Mesodermal cell (in vitro differentiated cells): ENCODE measurements around the gene DICER1.

ENCODE experiments used
- H3K27ac ChIP-seq: 2 replicates; pipeline ENCODE4 v1.7.0; 2013; ENCODE audit warnings: mild to moderate bottlenecking, low read depth, low read length, moderate library complexity; ENCODE audit not compliant: severe bottlenecking
- H3K36me3 ChIP-seq: 2 replicates; pipeline ENCODE4 v1.7.1; 2013; ENCODE audit warnings: mild to moderate bottlenecking, low read length, moderate library complexity; ENCODE audit not compliant: control insufficient read depth, insufficient read depth
- H3K4me1 ChIP-seq: one replicate; pipeline ENCODE4 v1.7.1; 2013; ENCODE audit warnings: mild to moderate bottlenecking, low read length; ENCODE audit not compliant: insufficient read depth, control insufficient read depth, poor library complexity, severe bottlenecking
- H3K4me3 ChIP-seq: 2 replicates; pipeline ENCODE4 v1.7.0; 2013; ENCODE audit warnings: low read length, control low read depth, mild to moderate bottlenecking; ENCODE audit not compliant: insufficient read depth, poor library complexity, severe bottlenecking; ENCODE audit errors: extremely low read depth
- H3K9me3 ChIP-seq: 2 replicates; pipeline ENCODE4 v1.7.1; 2013; ENCODE audit warnings: mild to moderate bottlenecking, low read length, moderate library complexity; ENCODE audit not compliant: control insufficient read depth
- WGBS, 2 experiments: methylation state at CpG; one replicate each; pipeline ENCODE4 v1.1.5; 2013; ENCODE audit warnings: missing lambda C conversion rate in 2 of 2; ENCODE audit not compliant: insufficient coverage in 2 of 2; 5-methylcytosine and 5-hydroxymethylcytosine counted together

Gene DICER1

DNA sequence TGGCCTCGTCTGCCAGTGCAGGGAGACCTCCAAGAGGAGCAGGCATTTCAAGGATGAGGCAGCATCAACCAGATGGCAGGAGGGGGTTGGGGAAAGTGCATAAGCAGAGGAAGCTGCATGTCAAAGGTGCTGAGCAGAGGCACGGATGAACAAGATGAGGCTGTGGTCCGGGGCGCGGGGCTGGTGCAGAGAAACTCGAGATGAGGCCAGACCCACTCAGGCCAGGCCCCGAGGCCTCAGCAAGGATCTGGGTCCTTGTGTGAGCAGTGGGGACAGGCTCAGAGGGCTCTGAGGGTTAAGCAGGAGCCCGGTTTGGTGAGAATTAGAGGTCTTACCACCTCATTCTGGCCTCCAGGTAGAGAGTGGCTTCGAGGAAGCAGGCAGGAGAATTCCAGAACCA is 98.8 kb downstream of the DICER1 start:
- no peaks in the 10 kb centered on the region for H3K9me3 ChIP-seq
- H3K4me3 ChIP-seq = no peak overlapping the region
- no peaks in the 10 kb centered on the region for H3K36me3 ChIP-seq
- H3K4me1 ChIP-seq = no peaks in the 10 kb centered on the region
- WGBS, 2 experiments = 79 to 82% methylated on average over 7 to 9 of the region's 9 CpGs
- H3K27ac ChIP-seq = no peak overlapping the region

DNA sequence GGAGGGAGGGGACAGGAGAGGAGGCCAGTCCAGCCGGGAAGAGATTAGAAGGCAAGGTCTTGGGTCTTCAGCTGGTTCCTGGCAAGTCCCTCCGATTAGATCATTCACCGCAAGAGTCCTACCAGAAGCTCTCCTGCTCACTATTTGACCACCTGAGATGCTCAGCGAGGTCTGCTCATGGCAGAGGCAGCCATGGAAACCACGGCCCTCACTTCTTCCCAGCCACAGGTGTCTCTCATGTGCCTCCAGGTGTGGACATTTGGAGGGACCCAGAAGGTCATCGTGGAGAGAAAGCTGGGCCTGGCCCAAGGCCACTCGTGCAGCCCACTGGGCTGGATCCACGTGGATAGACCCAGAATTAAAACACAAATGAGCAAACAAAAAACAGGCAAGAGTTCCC is 99.5 kb downstream of the DICER1 start:
- 75 to 78% methylated on average over 6 to 7 of the region's 8 CpGs for WGBS, 2 experiments
- Histone ChIP-seq H3K27ac (no peak overlapping the region), H3K4me1 (no peaks in the 10 kb centered on the region), H3K9me3 (no peaks in the 10 kb centered on the region), H3K36me3 (no peaks in the 10 kb centered on the region), H3K4me3 (no peak overlapping the region)

DNA sequence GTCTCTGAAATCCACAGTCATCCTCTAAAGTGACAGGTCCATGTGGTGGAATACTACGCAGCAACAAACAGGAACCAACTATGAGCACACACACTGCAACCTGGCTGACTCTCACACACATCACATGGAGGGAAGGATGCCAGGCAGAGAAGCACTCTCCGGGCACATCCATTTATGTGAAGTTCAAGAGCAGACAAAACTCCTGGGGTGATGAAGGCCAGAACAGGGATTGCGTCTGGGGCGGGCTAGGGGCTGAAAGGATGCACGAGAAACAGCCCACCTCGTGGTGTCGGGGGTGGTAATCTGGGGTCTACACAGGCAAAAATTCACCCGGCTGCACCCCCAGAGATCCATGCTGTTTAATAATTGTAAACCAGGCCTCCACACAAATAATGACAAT is 100.2 kb downstream of the DICER1 start:
- Histone ChIP-seq H3K4me3 (no peak overlapping the region), H3K27ac (no peak overlapping the region), H3K9me3 (no peaks in the 10 kb centered on the region), H3K36me3 (no peaks in the 10 kb centered on the region), H3K4me1 (no peaks in the 10 kb centered on the region)
- 74 to 79% methylated on average over 6 to 7 of the region's 8 CpGs for WGBS, 2 experiments

DNA sequence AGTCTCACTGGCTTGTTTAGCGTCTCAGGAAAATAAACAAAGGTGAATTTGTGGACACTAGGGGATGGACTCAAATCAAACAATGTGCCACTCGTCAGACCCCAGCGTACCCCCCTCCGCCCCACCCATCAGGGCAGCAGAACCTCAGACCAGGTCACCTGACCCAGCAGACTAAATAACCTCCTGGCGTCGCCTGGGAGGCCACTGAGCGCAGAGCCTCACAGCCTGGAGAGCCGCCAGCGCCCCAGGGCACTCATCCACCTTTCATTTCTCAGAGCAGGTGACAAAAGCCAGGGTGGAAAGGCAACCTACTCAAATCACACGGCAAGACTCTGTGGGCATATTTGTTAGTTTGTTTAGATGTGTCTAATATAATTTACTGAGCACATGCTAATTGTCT is 100.9 kb downstream of the DICER1 start:
- Histone ChIP-seq H3K4me1 (no peaks in the 10 kb centered on the region), H3K9me3 (no peaks in the 10 kb centered on the region), H3K36me3 (no peaks in the 10 kb centered on the region), H3K27ac (no peak overlapping the region), H3K4me3 (no peak overlapping the region)
- 84 to 86% methylated on average over 4 to 6 of the region's 10 CpGs for WGBS, 2 experiments

DNA sequence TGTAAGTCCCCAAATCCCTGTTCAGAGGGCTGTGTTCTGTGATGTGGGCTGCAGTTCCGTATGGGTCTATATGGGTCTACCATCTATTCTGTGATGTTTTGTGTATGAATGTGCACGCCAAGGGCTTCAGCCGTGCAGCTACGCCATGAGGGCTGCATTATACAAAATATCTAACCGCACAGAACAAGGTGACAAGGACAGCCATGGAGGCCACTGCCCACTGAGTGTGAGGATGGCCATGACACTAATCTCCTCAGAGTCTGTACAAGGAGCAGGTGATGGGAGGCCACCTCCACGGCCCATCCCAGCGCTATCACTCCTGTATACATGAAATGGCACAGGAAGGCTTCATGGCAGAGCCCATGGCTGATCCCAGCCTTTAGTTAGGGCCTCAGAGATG is 102.0 kb downstream of the DICER1 start:
- H3K36me3 ChIP-seq = no peaks in the 10 kb centered on the region
- H3K4me1 ChIP-seq = no peaks in the 10 kb centered on the region
- no peaks in the 10 kb centered on the region for H3K9me3 ChIP-seq
- WGBS, 2 experiments = 86 to 93% methylated on average over 4 to 7 of the region's 7 CpGs
- no peak overlapping the region for H3K27ac ChIP-seq
- no peak overlapping the region for H3K4me3 ChIP-seq

DNA sequence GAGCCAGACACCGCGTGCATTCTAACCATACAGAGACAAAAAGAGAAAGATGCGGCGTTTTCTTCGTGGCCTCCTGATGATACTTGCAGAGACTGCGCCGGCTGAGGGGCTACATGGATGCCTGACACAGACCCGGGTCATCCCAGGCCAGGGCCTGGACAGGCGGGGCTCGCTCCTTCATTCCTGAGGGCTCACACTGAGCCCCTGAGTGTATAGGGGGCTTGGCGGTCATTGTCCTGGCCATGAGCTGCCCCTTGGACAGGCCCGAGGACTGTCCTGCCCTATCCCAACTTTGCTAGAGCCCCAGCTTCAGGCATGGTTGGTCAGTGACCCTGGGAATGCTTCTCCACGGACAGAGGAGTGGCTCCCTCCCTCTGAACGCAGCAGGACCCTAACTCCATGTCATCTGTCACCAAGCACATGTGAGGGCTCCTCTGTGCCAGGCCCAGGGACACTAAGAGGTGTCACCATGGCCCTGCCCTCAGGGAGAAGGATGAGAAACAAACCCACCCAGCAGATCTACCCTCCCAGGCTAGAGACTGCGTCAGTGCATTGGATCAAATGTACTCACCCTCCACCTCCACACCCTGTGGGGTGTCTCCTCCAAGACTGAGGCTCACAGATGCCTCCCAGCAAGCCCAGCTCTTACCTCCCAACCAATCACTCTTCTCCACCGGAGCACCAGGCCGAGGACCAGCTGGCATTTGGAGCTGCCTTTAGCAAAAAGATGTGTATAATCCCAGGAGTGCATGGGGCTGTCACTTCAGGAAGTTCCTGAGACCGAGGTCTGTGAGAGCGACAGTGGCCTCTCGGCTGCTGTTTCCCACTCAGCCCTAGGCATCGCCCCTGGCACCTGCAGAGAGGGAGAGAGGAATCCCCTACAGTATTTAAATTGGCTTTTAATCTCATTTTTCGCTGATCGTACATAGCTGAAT is 102.7 kb downstream of the DICER1 start:
- Histone ChIP-seq H3K4me3 (no peak overlapping the region), H3K9me3 (no peaks in the 10 kb centered on the region), H3K4me1 (no peaks in the 10 kb centered on the region), H3K27ac (no peak overlapping the region), H3K36me3 (no peaks in the 10 kb centered on the region)
- 87 to 91% methylated on average over 18 to 20 of the region's 23 CpGs for WGBS, 2 experiments

DNA sequence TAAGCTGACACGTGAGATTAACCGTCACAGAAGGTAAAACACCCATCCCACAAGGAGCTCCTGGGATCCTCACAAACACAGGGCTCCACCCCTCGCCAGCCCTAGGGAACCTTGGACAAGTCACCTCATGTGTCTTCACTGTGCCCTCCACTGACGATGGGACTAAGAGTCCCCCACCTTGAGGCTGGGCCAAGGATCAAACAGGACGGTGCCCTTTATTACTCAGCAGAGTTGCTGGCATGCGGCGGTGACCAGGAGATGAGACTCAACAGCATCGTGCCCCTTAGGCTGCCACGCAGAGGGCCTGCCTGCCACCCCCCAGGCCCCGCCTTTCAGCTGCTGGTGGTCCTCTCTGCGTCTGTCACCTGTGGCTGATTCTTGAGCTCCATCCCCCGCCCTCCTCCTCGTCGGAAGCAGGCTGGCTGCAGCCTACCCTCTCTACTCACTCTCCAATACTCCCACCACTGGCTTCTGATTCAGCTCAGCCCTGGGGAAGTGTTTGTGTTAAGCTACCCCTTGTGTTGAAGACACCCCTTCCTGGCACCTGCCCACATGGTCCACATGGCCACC is 105.2 kb downstream of the DICER1 start:
- 77 to 82% methylated on average over 14 of the region's 14 CpGs for WGBS, 2 experiments
- H3K4me3 ChIP-seq = no peak overlapping the region
- H3K4me1 ChIP-seq = no peaks in the 10 kb centered on the region
- no peaks in the 10 kb centered on the region for H3K9me3 ChIP-seq
- H3K27ac ChIP-seq = no peak overlapping the region
- no peaks in the 10 kb centered on the region for H3K36me3 ChIP-seq

DNA sequence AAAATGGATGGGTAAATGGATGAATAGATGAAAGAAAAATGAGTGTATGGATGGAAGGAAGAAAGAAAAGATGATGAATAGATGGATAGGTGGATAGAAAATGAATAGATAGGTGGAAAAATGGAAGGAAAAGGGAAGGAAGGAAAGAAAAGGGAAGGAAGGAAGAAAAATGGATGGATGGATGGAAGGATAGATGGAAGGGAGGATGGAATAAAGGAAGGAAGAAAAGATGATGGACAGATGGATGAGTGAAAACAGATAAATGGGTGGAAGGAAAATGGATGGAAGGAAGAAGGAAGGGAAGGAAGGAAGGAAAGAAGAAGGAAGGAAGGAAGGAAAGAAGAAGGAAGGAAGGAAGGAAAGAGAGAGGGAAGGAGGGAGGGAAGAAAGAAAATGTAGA is 107.4 kb downstream of the DICER1 start:
- Histone ChIP-seq H3K4me3 (no peak overlapping the region), H3K27ac (no peak overlapping the region), H3K9me3 (no peaks in the 10 kb centered on the region), H3K36me3 (no peaks in the 10 kb centered on the region), H3K4me1 (no peaks in the 10 kb centered on the region)

DNA sequence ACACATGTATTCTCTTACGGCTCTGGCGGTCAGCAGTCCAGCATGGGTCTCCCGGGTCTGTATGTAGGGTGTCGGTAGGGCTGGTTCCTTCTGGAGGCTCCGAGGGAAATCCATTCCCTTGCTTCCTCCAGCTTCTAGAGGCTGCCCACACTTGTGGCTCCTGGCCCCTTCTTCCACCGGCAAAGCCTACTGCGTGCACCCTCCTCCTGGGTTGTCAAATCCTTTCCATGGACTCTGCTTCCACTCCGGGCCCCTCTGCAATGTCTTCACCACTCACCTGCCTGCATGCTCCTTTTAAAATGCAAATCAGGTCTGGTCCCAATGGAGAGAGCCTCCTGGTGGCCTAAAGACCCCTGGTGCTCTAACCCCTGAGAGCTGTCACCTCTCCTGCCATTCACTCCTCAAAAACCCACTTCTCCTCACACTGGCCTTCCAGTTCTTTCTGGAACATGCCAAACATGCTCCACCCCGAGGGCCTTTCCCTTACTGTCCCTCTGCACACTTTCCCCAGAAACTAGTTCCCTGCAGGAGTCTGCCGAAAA is 108.5 kb downstream of the DICER1 start:
- Histone ChIP-seq H3K4me1 (no peaks in the 10 kb centered on the region), H3K27ac (no peak overlapping the region), H3K9me3 (no peaks in the 10 kb centered on the region), H3K36me3 (no peaks in the 10 kb centered on the region), H3K4me3 (no peak overlapping the region)
- 83% methylated on average over 9 to 10 of the region's 10 CpGs for WGBS, 2 experiments

DNA sequence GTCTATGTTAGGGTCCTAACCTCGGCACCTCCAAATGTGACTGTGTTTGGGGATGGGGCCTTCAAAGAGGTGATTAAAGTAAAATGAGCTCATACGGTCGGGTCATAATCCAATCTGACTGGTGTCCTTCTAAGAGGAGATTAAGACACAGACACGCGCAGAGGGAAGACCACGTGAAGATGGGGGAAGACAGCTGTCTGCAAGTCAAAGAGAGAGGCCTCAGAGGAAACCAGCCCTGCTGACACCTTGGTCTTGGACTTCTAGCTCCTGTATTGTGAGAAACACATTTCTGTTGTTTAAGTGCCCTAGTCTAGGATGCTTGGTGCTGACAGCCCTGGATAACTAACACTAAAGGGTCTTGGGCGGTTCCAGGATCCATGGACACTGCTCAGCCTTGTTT is 109.6 kb downstream of the DICER1 start:
- 87 to 95% methylated on average over 6 to 7 of the region's 7 CpGs for whole genome bisulfite sequencing, 2 experiments
- no peak overlapping the region for H3K27ac ChIP-seq
- no peak overlapping the region for H3K4me3 ChIP-seq
- no peaks in the 10 kb centered on the region for H3K36me3 ChIP-seq
- no peaks in the 10 kb centered on the region for H3K9me3 ChIP-seq
- no peaks in the 10 kb centered on the region for H3K4me1 ChIP-seq
